Brain microvascular endothelial cell (primary cell): Measurements from ENCODE around the gene SLC39A13.

Source experiments
- DNase-seq: peaks from one replicate; pipeline ENCODE4 v3.0.0-alpha.2; 2020
- H3K27ac ChIP-seq: fragments of 250-450 bp; sonication (Bioruptor Pico); 2 replicates; pipeline ENCODE4 v1.5.1; 2020; ENCODE audit warnings: mild to moderate bottlenecking, moderate library complexity
- H3K27me3 ChIP-seq: fragments of 250-450 bp; sonication (Bioruptor Pico); replicated peaks from 2 replicates; pipeline ENCODE4 v1.5.1; 2020; ENCODE audit warnings: mild to moderate bottlenecking
- H3K36me3 ChIP-seq: fragments of 250-450 bp; sonication (Bioruptor Pico); replicated peaks from 2 replicates; pipeline ENCODE4 v1.5.1; 2020; ENCODE audit warnings: mild to moderate bottlenecking
- H3K4me3 ChIP-seq: 2 replicates; pipeline ENCODE4 v1.5.1; 2011; ENCODE audit warnings: low read depth, mild to moderate bottlenecking, control low read depth, low read length, moderate library complexity
- in situ Hi-C: cut with HindIII; loops from 2 replicates; pipeline ENCODE4 v1.10.0; 2017; ENCODE audit warnings: low sequenced_read_pairs, low pct_ligation_motif_present
- TF ChIP-seq, protein P1 (sequence below): IDR thresholded peaks from 2 replicates; pipeline ENCODE4 v1.5.1; 2011; ENCODE audit warnings: low read depth, mild to moderate bottlenecking, moderate library complexity, low read length, control low read depth, inconsistent platforms; ENCODE audit errors: missing control alignments

Gene SLC39A13

DNA sequence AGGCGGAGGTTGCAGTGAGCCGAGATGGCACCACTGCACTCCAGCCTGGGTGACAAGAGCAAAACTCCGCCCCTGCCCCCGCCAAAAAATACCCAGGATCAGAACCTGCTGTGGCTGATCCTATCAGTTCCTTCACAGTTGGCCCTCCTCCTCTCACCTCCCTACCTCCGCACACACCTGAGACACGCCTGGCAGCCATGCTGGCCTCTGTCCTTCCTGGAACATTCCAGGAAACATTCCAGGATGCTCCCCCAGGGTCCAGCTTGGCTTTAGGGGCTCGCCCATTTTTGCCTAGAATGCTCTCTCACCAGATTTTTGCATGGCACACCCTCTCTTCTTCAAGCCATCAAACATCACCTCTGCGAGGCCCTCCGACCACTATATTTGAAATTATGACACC lies 38.4 kb downstream of the SLC39A13 start:
- TF ChIP-seq, protein P1, sequence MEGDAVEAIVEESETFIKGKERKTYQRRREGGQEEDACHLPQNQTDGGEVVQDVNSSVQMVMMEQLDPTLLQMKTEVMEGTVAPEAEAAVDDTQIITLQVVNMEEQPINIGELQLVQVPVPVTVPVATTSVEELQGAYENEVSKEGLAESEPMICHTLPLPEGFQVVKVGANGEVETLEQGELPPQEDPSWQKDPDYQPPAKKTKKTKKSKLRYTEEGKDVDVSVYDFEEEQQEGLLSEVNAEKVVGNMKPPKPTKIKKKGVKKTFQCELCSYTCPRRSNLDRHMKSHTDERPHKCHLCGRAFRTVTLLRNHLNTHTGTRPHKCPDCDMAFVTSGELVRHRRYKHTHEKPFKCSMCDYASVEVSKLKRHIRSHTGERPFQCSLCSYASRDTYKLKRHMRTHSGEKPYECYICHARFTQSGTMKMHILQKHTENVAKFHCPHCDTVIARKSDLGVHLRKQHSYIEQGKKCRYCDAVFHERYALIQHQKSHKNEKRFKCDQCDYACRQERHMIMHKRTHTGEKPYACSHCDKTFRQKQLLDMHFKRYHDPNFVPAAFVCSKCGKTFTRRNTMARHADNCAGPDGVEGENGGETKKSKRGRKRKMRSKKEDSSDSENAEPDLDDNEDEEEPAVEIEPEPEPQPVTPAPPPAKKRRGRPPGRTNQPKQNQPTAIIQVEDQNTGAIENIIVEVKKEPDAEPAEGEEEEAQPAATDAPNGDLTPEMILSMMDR: no peak
- in situ Hi-C loops: no loop called here
- H3K4me3 ChIP-seq: no peak overlapping the region
- H3K27me3 ChIP-seq: no peaks in the 10 kb centered on the region
- H3K27ac ChIP-seq: no peak overlapping the region
- H3K36me3 ChIP-seq: no peaks in the 10 kb centered on the region
- no peak for DNase-seq

DNA sequence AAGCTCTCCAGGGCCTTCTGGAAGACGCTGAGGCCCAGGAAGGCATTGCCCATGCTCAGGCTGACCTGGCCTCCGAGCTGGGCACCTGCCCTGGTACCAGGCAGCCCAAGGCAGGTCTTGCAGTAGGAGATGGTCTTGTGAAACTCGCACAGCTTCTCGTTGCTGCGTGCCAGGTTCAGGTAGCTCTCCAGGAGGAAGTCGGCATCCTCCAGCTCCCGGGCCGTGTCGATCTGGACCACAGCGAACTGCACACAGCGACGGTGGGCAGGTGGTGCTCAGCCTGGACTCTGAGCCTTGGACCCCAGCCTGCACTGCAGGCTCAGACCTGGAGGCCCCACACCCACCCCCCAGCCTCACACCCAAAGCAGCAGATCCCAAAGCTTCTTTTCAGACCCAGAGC lies 39.5 kb downstream of the SLC39A13 start:
- Histone ChIP-seq H3K4me3 (no peak overlapping the region), H3K27me3 (no peaks in the 10 kb centered on the region), H3K27ac (no peak overlapping the region), H3K36me3 (no peaks in the 10 kb centered on the region)
- TF ChIP-seq, protein P1: no peak
- no peak for DNase-seq
- in situ Hi-C loops: no loop called here

DNA sequence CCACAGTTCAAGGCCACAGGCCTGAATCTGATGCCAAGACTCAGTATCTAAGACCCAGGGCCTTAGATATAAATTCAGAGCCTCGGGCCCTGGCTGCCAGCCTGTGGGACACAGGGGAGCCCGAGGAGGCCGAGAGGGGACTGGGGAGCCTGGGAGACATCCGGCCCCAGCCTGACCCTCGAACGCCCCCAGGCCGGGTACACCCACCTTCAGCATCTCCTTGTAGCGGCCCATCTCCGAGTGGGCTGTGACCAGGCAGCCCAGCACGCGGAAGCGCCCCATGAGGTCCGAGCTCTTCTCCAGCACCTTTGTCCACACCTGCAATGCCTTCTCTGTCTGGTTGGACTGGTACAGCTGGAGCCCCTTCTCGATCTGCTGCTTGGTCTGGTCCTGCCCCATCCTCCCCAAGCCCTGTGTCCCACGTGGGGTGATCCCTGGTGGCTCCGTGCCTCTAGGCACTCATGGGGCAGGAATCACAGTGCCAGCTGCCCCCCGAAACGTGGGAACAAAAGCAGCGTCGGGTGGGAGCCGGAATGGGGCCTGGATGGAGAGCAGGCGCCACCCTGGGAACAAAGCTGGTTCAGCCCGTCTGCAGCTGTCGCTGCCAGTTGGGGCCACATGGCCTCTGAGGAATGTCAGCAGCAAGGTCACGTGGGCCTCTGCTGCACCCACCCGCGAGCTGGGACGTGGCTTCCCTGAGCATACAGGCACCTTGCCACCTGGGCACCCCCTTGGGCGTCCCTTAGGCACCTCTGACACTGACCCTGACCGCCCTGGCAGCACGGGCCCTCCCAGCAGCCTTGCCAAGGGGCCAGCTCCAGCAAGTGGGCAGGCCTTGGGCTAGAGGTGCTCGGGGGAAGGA lies 40.4 kb downstream of the SLC39A13 start, which contains the start of gene RAPSN:
Gene RAPSN (minus strand): TSS at position 571 of the 862 bp plus-strand sequence. CDS start 172 bp downstream, at position 399.
- no peak within 1 kb of the TSS for H3K27ac ChIP-seq
- no peak within 1 kb of the TSS for H3K4me3 ChIP-seq
- no peaks in the 10 kb centered on the region for H3K36me3 ChIP-seq
- TF ChIP-seq, protein P1: no peak
- in situ Hi-C loops: no loop called here
- H3K27me3 ChIP-seq: no peaks in the 10 kb centered on the region
- DNase-seq: no peak

DNA sequence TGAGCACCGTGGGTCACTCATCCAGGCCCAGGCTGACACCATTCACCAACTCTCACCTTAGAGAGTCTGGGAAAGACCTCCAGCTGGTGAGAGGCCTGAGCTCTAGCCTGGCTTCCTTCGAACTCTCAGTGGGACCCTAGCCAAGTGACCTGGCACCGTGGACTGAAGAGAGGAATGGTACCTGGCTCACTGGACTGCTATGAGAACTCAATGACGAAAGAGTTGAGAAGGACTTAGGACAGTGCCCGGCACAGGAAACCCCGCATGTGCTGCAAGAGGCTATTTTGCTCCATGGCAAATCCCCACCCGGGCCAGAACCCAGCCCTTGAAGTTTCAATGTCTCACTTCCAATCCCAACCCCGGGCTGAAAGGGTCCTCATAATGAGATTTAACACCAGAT lies 41.2 kb downstream of the SLC39A13 start:
- DNase-seq: no peak
- TF ChIP-seq, protein P1: no peak
- H3K36me3 ChIP-seq: no peaks in the 10 kb centered on the region
- no peak overlapping the region for H3K27ac ChIP-seq
- in situ Hi-C loops: no loop called here
- H3K27me3 ChIP-seq: no peaks in the 10 kb centered on the region
- no peak overlapping the region for H3K4me3 ChIP-seq

DNA sequence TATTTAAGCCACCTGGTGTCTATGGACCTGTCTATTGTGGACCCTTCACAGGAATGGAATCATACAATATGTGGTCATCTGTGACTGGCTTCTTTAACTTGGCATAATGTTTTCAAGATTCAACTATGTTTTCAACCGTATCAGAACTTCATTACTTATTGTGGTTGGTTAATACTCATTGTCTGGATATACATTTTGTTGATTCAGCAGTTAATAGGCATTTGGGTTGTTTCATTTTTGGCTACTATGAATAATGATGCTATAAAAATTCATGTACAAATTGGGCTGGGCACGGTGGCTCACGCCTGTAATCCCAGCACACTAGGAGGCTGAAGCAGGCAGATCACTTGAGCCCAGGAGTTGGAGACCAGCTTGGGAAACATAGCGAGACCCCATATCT lies 43.0 kb downstream of the SLC39A13 start:
- H3K27ac ChIP-seq: no peak overlapping the region
- no peak for DNase-seq
- H3K4me3 ChIP-seq: no peak overlapping the region
- in situ Hi-C loops: no loop called here
- TF ChIP-seq, protein P1: no peak
- no peaks in the 10 kb centered on the region for H3K27me3 ChIP-seq
- H3K36me3 ChIP-seq: no peaks in the 10 kb centered on the region
